Omental fat pad (tissue), 4 donors: ENCODE measurements around the gene KDELR3. TPM values are rescaled to one million over a fixed set of nuclear protein-coding genes. Genes with fewer than 3 reads are reported as not detected.

ENCODE experiments used
- ATAC-seq: fragments of 150-250 bp; one replicate; pipeline ENCODE4 v1.9.1; 2016; ENCODE audit warnings: mild to moderate bottlenecking, moderate library complexity; ENCODE audit not compliant: low FRiP score
- DNase-seq: peaks from one replicate; pipeline ENCODE4 v3.0.0-alpha.2; 2019; ENCODE audit warnings: low spot score
- CTCF ChIP-seq, 3 donors: fragments of 450-650 bp; IDR thresholded peaks; one replicate each; pipeline ENCODE4 v1.5.1; 2016 to 2017; ENCODE audit warnings: antibody characterized with exemption in 3 of 3, mild to moderate bottlenecking in 3 of 3, moderate library complexity in 2 of 3
- total RNA-seq, 4 donors: library from RNA; depleted of rRNA; stranded (reverse); fragments of >200 nt; gene quantifications; one replicate each; pipeline ENCODE4 v1.1.0, GENCODE V29; 2016

KDELR3 gene
- total RNA-seq, 4 donors from 2014 or later, result 10.2 to 30.6 (median 15.1) TPM

- no peak for DNase-seq
- no peak for ATAC-seq
- no peak for TF ChIP-seq CTCF (IDR thresholded peaks at IDR 0.05)
These were observed 44.1 kb upstream of the KDELR3 start for GRCh38 chr22:38423512-38424503.

DNA sequence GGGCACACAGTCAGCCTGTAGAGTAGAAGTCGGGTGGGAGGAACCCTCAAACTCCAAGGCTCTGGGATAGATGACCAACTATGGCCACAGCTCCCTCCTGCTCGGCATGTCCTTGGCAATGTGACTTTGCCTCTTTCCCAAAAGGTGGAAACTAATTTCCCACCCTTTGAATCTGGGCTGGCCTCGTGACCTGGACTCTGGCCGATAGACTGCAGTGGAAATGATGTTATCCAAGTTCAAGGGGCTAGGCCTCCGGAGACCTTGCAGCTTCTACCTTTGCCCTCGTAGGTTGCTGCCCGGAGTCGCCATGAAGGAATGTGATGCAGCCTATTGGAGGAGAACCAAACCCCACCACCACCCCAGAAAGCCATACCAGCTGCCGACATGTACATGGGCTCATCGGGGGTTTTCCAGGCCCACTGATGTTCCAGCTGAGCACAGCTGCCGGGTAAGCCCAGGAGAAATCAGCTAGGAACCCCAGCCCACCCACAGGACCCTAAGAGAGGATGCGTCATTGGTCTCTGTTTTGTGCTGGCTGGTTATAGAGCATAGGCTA, 43.3 kb upstream of the KDELR3 start:
- no peak for TF ChIP-seq CTCF (IDR thresholded peaks at IDR 0.05)
- DNase-seq, result no peak
- no peak for ATAC-seq

DNA sequence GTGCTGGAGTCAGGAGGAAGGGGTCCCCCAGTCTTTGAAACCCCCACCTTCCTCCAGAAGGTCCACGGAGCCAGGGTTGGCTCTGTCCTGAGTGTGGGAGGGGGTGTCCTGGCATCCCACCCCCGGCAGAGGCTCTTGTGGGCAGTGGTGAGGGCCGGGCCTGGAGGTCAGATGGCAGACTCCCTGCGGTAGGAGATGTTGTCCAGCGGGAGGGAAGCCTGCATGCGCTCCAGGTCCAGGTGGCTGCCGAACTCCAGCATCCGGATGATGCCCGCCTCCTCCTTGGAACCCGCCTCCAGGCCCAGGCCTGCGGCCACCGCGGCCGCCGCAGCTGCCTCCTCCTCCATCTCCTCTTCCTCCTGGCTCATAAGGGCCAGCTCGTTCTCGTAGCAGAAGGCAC, 41.3 kb upstream of the KDELR3 start:
- no peak for TF ChIP-seq CTCF (IDR thresholded peaks at IDR 0.05)
- ATAC-seq (no peak), DNase-seq (no peak)

DNA sequence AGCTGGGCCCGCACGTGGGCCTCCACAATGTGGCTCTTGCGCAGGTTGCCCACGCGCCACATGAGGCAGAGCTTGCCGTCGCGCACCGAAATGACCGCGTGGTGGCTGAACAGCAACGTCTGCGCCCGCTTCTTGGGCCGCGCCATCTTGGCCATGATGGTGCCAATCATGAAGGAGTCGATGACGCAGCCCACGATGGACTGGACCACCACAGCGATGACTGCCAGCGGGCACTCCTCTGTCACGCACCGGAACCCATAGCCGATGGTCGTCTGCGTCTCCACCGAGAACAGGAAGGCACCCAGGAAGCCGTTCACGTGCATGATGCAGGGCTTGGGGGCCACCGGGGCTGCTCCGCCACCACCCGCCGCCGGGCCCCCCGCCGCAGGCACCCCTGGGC, 40.4 kb upstream of the KDELR3 start:
- DNase-seq (no peak), ATAC-seq (no peak)
- no peak for TF ChIP-seq CTCF (IDR thresholded peaks at IDR 0.05)

DNA sequence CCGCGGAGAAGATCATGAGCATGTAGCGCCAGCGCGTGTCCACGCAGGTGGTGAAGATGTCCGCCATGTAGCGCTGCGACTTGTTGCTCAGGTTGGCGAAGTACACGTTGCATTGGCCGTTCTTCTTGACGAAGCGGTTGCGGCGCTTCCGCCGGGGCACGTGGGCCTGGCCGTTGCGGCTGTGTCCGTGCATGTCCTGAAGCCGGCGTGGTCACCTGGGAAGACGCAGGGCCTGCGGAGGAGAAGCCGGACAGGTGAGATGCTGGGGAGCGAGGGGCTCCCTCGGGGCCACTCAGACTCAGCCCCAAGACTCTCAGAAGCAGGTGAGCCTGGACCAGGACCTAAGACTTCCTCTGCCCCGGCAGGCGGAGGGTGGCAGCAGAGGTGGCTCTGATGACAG, 40.0 kb upstream of the KDELR3 start:
- DNase-seq (no peak), ATAC-seq (no peak)
- no peak for TF ChIP-seq CTCF (IDR thresholded peaks at IDR 0.05)

DNA sequence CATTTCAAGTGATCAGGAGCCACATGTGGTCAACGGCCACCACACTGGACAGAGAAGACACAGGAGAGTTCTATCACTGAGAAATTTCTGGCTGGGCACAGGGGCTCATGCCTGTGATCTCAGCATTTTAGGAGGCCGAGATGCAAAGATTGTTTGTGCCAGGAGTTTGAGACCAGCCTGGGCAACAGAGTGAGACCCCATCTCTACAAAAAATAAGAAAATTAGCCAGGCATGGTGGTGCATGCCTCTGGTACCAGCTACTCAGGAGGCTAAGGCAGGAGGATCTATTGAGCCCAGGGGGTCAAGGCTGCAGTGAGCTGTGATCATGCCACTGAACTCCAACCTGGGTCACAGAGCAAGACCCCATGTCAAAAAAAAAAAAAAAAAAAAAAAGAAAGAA, 39.2 kb upstream of the KDELR3 start:
- ATAC-seq (no peak), DNase-seq (no peak)
- TF ChIP-seq CTCF (IDR thresholded peaks at IDR 0.05), result no peak
